ENCODE measurements around the gene VPS13C.

Gene VPS13C

DNA sequence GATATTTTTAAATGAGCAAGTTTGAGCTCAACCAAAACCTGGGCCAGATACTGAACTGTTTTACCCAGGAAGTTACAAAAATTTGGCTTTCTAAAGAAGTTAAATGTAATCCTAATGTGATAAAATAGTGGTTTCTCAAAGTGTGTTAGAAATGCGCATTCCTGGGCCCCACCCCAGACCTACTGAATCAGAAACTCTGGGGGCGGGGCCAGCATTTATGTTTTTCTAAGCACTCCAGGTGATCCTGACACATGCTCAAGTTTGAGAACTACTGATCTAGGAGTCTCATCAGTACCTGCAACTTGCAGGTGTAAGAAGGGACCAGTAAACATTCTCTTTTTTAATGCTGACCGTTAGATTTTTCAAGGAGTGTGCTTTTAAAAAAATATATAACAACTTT is 190.6 kb downstream of the VPS13C start:
- TF ChIP-seq, protein P1, sequence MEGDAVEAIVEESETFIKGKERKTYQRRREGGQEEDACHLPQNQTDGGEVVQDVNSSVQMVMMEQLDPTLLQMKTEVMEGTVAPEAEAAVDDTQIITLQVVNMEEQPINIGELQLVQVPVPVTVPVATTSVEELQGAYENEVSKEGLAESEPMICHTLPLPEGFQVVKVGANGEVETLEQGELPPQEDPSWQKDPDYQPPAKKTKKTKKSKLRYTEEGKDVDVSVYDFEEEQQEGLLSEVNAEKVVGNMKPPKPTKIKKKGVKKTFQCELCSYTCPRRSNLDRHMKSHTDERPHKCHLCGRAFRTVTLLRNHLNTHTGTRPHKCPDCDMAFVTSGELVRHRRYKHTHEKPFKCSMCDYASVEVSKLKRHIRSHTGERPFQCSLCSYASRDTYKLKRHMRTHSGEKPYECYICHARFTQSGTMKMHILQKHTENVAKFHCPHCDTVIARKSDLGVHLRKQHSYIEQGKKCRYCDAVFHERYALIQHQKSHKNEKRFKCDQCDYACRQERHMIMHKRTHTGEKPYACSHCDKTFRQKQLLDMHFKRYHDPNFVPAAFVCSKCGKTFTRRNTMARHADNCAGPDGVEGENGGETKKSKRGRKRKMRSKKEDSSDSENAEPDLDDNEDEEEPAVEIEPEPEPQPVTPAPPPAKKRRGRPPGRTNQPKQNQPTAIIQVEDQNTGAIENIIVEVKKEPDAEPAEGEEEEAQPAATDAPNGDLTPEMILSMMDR (IDR thresholded peaks at IDR 0.05; ENCODE audit: control extremely low read depth, extremely low read depth, low read depth, missing control alignments) = no peak
- ChIA-PET POLR2A (no interaction called here), CTCF (interaction anchor here (1.0 to 1.6 kb wide), 2 partner anchors 9 to 191 kb away, joined by 3 to 4 read pairs; partner anchors contain the start of gene VPS13C)
- DNase-seq (ENCODE audit: extremely low spot score) = no peak

GRCh38 chr15:61861962-61862361 is 198.3 kb downstream of the VPS13C start:
- TF ChIP-seq, protein P1 (IDR thresholded peaks at IDR 0.05; ENCODE audit: control extremely low read depth, extremely low read depth, low read depth, missing control alignments) = no peak
- DNase-seq (ENCODE audit: extremely low spot score) = no peak
- ChIA-PET CTCF (no interaction called here), POLR2A (no interaction called here)

DNA sequence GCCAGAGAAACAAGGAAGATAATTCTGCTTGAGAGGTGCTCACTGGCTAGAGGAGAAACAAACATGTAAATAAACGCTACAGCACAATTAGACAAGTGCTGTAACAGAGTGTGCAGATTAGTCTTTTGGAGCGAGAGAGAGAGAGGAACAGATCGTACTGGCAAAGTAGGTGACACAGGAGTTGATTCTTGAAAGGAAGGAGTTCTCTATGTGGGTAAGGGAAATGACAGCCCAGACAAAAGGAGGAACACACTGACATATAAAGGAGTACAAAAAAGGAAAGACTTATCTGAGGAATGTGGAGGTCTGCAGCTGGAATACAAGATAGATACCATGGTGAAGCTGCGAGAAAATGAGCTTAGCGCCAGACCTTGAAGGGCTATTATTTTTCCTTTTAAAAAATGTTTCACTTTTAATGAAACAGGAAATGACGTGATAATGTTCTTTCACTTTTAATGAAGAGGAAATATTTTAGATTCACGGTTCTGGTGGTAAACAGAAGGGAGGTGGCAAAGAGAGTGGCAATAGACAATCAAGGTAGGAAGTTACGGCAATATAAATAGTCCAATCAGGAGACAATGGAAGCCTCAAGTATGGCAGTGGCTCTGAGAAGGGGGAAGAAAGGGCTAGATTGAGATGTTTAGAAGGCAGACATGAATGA is 202.9 kb downstream of the VPS13C start:
- no peak for DNase-seq (ENCODE audit: extremely low spot score)
- POLR2A ChIA-PET = no interaction called here
- CTCF ChIA-PET = interaction anchor here (3.2 kb wide), 1 partner anchor 23 kb away, joined by 17 read pairs; no protein-coding TSS in a partner anchor
- TF ChIP-seq, protein P1 (IDR thresholded peaks at IDR 0.05; ENCODE audit: control extremely low read depth, extremely low read depth, low read depth, missing control alignments) = no peak

- no peak for DNase-seq (ENCODE audit: extremely low spot score)
- TF ChIP-seq, protein P1 (IDR thresholded peaks at IDR 0.05; ENCODE audit: control extremely low read depth, extremely low read depth, low read depth, missing control alignments) = no peak
- CTCF ChIA-PET = interaction anchor here (3.8 kb wide), 1 partner anchor 21 kb away, joined by 25 read pairs; no protein-coding TSS in a partner anchor
- POLR2A ChIA-PET = no interaction called here
These were observed 204.0 kb downstream of the VPS13C start for GRCh38 chr15:61856295-61856694.

DNA sequence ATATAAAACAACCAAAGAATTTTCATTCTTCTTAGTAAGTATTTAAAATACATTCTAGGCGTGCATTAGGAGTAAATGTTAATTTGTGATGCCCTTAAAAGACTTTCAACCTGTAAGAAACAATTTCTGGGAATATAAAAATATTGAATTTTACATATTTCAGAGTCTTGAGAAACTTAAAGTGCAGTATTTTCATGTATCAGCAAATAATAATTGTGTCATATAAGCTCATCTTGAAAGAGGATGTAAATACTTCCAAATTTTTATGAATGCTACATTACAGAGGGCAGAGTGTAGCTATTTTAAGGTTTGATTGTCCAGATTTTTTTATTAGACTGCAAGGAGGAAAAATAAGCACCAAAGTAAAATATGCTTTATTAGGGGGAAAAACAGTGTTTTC is 207.1 kb downstream of the VPS13C start:
- ChIA-PET POLR2A (no interaction called here), CTCF (interaction anchor here (1.6 to 3.8 kb wide), 2 partner anchors 12 to 18 kb away, joined by 4 to 25 read pairs; no protein-coding TSS in a partner anchor)
- no peak for DNase-seq (ENCODE audit: extremely low spot score)
- TF ChIP-seq, protein P1 (IDR thresholded peaks at IDR 0.05; ENCODE audit: control extremely low read depth, extremely low read depth, low read depth, missing control alignments) = no peak

GRCh38 chr15:61851955-61852354 is 208.3 kb downstream of the VPS13C start:
- ChIA-PET CTCF (no interaction called here), POLR2A (no interaction called here)
- TF ChIP-seq, protein P1 (IDR thresholded peaks at IDR 0.05; ENCODE audit: control extremely low read depth, extremely low read depth, low read depth, missing control alignments) = no peak
- no peak for DNase-seq (ENCODE audit: extremely low spot score)
